HT-29 (cell line): ENCODE results near the gene CDH20. TPM values are rescaled to one million over a fixed set of nuclear protein-coding genes. Genes with fewer than 3 reads are reported as not detected.

Experiments used
- DNase-seq: peaks from one replicate; pipeline ENCODE4 v3.0.0-alpha.2; 2015; ENCODE audit warnings: low spot score
- total RNA-seq: library from RNA; depleted of rRNA; stranded (reverse); fragments of >200 nt; shearing (Covaris generic); gene quantifications from 2 replicates; pipeline ENCODE4 v1.2.3, GENCODE V29; 2014

Gene CDH20
- total RNA-seq, 1 experiment from 2014 or later = not detected

DNA sequence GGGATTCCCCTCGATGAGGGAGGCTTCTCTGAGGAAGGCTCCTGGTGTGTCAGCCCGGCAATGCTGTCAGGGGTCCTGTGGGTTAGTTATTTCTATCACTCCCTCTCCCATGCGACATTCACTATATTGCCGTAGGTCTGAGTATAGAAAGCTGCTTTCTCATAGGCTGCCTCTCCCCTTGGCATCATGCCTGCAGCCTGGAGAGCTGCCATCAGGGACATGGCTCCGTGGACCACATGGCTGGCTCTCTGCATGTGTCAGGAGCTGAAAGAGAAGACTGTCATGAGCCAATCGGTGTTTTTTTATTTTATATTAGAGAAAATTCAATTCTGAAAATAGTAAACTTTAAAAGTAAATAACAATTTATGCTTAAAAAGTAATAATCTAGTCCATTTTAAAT is 198.0 kb downstream of the CDH20 start:
- no peak for DNase-seq

DNA sequence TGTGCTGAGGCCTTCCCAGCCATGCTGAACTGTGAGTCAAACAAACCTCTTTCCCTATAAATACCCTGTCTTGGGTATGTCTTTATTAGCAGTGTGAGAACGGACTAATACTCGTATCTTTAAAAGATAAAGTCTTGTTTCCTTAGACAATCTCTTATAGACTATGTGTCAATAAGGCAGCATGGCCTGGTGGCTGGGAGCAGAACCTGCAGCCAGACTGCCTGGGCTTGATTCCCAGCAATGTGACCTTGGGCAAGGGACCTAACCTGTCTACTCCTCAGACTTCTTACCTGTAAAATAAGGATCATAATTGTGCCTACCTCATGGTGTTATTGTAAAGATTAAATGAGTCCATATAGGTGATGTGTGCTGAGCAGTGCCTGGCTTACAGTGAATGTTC is 198.7 kb downstream of the CDH20 start:
- DNase-seq = no peak

DNA sequence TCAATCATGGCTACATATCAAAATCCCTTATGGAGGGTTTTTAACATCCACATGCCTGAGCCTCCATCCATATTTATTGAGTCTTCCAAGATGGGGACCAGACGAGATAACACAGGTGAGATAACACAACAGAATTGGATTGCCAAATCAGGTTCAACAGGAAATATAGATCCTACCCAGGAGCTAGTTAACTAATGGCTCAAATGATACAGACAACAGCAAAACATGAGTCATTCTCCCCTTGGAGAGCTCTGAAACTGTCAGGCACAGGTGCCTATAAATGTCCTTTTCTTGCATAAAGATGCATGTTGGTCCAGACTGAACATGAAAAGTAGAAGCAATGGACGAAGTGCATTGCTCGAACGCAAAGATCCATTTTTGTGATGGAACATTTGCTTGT is 202.2 kb downstream of the CDH20 start:
- DNase-seq = no peak

DNA sequence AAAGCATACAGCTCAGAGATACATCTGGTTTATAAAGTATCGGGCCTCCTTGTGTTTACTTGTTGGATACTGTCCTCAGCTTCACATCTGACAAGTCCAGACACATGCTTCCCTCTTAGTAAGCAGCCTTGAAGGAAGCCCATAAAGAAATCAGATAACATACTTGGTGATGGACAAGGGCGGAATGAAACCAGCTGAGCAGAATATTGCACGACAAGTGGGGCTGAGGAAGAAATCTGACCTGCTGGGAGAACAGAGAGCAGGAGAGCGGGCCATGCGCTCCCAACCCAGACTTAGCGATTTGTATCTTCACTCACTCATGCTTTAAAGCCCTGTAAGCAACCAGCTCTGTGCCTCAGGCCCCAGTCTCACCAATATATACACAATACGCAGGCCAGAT is 208.4 kb downstream of the CDH20 start:
- DNase-seq = no peak

DNA sequence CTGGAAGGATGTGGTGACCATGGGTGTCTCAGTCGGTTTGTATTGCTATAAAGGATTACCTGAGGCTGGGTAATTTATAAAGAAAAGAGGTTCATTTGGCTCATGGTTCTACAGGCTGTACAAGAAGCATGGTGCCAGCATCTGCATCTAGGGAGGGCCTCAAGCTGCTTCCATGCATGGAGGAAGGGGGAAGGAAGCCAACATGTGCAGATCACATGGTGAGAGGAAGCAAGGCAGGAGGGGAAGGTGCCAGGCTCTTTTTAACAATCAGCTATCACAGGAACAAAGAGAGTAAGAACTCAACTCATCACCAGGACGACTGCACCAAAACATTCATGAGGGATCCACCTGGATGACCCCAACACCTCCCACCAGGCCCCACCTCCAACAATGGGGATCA is 209.4 kb downstream of the CDH20 start:
- DNase-seq = no peak

GRCh38 chr18:61543518-61543917 is 210.3 kb downstream of the CDH20 start:
- no peak for DNase-seq

DNA sequence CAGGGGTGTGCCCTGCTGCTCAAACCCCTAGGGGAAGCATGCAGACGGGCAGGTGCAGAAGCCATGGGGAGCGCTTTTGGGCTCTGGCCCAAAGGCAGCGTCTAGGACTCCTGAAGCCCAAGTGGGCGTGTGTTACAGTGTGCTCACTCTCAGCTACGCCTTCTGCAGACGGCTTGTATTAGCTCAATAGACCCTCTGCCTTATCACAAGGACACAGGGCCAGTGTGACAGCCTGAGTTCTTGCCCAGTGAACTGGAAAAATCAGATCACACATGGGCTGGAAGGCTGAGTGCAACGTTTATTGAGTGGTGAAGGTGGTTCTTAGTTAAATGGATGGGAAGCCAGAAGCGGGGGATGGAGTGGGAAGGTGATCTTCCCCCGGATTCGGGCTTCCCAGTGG is 210.9 kb downstream of the CDH20 start:
- no peak for DNase-seq

GRCh38 chr18:61545281-61546245 is 212.3 kb downstream of the CDH20 start:
- no peak for DNase-seq

DNA sequence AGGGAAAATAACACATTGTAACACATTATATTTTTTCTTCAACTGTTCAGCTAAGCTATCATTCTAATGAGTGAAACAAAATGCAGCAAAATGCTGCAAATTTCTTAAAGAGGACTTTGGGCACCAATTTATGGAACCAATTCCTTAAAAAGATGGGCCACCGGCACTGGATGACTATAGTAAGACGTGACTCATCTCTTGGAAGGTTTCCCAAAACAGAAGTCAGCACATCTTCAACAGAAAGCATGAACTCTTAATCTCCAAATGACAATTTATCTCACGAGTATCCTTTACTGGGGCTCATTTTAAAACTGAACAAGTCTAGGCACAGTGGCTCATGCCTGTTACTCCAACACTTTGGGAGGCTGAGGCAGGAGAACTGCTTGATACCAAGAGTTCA is 213.4 kb downstream of the CDH20 start:
- DNase-seq = no peak

DNA sequence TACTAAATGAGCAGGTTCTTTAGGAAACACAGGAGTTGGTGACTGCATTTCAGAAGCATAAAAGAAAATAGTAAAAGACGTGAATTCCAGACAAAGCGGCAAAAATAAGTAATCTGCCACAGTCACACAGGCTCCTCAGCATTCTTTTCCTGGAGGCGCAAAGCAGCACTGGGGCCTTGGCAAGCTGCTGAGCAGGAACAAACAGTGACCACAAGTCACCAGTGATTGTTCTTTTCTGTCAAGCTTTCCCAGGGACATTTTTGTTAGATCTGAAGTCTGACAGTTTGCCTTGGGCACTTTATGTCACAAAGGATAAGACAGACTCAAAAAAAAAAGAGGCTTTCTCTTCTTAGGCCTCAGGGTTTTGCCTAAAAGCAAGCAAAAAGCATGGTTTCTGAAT is 216.2 kb downstream of the CDH20 start:
- no peak for DNase-seq

GRCh38 chr18:61549889-61550288 is 216.7 kb downstream of the CDH20 start:
- no peak for DNase-seq

DNA sequence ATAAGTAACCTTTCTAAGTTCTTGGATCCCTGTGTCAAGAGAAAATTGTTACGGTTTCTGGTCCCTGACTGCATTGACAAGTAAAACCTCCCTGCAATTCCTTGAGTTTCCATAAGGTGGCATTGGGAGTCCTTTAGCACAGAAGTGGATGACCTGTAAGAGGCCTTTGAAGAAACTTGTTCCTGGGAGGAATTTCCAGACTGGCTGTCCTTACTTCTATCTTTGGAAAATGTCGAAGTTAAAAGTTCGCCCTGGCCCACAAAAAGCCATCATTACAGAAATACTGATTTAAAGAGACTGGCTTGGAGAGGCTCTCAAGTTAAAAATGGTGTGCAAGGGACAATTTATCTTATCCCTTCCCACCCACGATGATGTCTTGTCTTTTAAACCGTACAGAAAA is 218.4 kb downstream of the CDH20 start:
- DNase-seq = peak; percentile 73

DNA sequence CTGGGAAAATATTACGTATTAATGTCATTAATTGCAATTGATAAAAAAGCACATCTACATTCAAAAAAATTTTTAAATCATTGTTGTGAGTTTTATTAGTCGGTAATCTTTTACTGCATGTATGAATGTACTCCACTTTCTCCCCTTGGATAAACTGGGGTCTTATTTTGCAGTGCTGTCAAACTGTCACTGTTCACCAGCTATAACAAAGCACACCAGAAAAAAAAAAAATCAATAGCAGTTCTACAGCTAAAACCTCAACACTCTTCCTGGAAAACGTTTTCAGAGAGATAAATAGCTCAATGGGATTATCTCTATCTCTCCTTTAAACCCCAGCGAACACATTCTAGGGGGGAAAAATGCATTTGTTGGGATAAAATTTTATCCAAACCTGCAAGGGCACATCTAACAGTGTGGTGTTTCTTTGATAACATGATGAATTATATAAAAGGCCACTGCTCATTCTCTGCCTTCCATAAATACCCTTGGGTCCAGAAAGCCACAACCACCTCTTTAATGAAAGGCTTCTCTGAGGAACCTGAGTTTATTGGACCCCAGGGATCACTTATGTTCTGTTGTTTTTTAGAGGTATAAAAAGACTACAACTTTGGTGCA is 219.9 kb downstream of the CDH20 start:
- DNase-seq = no peak

- no peak for DNase-seq
Measured at GRCh38 chr18:61554117-61554776, 221.0 kb downstream of the CDH20 start.

DNA sequence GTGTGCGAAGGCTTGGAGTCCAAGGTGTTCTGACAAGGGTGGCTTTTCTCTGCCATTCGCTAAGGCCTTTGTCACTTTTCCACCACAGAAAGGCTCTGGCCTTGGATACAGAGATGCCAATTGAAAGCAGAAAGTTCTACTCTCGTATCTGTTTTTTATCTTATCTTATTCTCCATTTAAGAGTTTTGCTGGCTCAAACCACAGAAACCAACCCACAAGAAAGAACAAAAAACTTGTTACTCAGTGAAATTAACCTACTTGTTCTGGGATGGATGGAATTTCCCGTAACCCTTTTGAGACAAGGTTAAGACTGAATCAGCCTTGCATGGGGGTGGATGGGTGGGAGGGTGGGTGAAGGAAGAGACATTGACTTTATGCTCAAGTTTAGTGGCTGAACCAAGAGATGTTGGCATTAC is 221.7 kb downstream of the CDH20 start:
- DNase-seq = no peak

GRCh38 chr18:61556316-61556715 is 223.1 kb downstream of the CDH20 start:
- DNase-seq = no peak

- DNase-seq = no peak
Measured at GRCh38 chr18:61556862-61557261, 223.6 kb downstream of the CDH20 start.

GRCh38 chr18:61569176-61569892 is 236.1 kb downstream of the CDH20 start:
- DNase-seq = no peak

DNA sequence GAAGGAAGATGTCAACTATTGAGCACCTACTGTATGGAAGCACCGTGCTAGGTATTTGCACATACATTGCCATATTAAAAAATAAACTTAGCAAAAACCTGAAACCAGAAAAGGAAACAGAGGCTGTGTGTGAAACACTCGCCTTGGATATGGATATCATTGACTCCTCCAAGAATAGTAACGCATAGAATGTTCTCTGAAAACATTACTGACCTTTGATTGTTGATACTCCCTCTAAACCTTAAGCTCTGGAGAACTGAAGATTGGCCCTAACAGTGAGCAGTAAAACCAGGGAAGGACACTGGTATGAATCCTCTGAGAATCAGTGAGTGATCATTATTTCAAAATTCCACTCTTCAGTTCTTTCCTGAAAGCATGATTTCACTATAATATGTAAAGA is 236.8 kb downstream of the CDH20 start:
- no peak for DNase-seq

GRCh38 chr18:61572084-61572655 is 238.9 kb downstream of the CDH20 start:
- no peak for DNase-seq

GRCh38 chr18:61572871-61573270 is 239.6 kb downstream of the CDH20 start:
- DNase-seq = no peak

DNA sequence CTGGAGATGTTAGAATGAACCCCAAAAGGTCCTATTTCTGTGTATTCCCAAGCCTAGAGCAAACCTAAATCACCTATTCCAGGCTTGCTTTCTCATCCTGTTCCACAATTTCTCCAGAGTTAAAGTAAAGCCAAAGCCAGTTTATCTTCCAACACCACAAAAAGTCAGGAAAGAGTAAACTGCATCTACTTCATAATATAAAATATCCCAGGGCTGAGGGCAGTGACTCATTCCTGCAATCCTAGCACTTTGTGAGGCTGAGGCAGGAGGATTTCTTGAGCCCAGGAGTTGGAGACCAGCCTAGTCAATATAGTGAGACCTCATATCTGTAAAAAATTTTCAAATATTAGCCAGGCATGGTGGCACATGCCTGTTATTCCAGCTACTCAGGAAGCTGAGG is 241.4 kb downstream of the CDH20 start:
- no peak for DNase-seq
